GM19238 (cell line): Measurements from ENCODE around the gene PLXNA4.

ENCODE experiments used
- DNase-seq: peaks from one replicate; pipeline ENCODE4 v3.0.0; 2011; ENCODE audit warnings: low spot score; ENCODE audit not compliant: insufficient read length

The PLXNA4 gene

DNA sequence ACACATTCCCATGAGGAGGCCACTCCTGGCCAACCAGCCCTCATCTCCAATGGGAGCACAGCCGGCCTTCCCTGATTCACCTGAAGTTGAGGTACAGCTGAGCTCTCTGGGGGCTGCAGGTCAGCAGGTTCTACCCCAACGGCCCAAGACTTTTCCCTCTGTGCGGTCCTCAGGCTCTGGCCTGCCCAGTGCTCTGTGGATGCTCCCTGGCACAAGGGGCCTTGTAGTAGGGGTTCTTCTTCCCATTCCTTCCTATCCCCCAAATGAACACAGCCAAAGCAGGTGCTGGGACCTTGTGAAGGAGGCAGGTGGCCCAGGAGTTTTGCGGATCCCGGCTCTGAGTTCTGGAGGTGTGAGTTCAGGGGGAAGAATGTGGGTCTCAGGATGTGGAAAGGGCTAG lies 72.2 kb downstream of the PLXNA4 start:
- DNase-seq = no peak

DNA sequence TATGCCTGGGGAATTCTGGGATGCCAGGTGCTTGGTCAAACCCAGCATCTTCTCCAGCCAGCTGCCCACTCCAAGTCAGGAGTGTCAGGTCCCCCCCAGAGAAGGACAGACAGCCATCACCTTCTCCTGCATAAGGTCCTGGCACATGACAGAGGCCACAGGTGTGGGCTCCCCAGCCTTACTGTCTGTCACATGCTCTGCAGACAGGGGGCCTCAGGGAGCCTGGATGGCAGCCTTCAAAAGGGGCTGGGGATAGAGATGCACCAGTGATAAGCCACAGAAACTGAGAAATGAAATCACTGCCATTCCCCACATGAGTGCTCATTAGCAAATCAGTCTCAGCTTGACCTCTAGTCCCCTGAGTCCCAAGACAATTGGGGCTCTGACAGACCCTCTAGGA lies 72.9 kb downstream of the PLXNA4 start:
- DNase-seq = no peak

DNA sequence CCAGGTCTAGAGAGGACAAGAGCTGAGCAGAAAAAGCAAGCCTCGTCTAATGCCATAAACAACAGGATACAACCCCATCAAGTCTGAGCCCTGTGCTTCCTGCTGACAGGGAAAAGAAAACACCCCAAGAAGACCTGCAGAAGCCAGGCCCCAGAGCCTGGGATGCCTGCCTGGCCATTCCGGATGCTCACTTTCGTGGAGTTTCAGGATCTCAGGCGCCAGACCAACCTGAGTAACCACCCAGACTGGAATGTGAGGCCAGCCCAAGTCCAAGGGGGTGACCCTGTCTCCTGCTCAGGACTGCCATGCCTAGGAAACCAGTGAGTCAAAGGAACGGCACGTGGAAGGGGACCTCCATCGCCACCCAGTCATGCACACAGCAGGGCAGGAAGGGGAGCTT lies 74.3 kb downstream of the PLXNA4 start:
- DNase-seq = no peak

DNA sequence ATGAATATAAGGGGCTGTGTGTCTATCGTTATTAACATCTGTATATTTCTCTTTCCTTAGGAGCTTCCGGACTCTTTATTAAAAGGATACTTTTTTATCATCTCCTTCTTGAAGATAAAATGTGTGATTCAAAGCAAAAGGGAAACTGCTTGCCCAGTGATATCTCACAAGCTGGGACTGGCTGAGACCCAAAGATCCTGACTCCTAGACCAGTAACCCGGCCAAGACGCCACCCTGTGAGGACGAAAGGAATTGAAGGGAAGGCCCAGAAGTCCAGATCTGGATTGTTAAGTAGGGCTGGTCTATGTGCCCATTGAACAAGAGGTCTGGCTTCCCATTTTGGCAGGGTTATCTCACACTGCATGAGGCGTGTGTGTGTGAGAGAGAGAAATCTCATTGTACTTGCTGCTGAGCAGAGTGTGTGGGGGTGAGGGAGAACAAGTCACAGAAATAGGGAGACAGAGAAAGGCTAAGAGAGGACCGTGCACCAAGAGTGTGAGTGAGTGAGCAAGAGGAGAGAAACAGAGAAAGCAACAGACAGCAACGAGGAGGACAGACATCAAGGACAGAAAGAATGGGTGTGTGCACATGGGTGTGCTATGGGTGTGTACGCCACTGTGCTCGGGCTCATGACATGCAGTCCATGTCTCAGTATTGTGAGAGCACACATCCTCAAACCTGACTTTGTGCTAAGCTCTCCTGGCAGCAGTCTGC lies 75.4 kb downstream of the PLXNA4 start:
- DNase-seq = no peak

DNA sequence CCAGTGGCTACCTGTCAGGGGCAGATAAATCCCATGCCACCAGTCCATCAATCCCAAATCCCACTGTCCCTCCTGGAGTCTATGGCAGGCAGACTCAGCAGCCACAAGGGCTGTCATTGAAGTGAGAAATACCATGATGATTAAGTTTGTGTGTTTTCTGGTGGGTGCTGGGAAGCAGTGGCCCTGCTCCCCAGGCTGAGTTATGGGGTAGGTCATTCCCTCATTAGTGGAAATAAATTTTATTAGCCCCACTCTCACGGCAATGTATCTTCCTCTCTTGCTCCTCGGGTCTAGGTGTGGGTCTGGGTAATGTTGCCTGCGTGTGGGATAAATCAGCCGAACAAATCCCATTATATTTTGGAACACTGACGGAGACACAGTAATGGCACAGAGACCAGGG lies 76.8 kb downstream of the PLXNA4 start:
- no peak for DNase-seq

DNA sequence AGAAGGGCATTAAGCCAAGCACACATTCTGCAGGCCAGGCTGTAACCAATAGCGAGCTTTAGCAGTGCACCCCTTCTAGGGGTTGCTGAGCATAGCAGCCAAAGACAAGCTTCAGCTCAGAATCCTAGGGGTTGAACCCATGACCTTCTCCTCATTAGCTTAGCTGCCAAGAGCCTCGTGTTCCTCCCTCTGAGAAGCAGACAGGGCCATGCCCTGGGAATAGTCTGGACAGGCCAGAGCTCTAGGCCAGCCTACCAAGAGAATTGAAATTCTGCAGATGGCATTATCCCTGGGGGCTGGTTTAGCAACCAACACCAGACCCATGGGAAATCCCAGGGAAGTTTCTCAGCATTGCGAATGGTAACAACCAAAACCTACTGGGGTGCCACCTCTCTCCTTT lies 77.2 kb downstream of the PLXNA4 start:
- DNase-seq = no peak

DNA sequence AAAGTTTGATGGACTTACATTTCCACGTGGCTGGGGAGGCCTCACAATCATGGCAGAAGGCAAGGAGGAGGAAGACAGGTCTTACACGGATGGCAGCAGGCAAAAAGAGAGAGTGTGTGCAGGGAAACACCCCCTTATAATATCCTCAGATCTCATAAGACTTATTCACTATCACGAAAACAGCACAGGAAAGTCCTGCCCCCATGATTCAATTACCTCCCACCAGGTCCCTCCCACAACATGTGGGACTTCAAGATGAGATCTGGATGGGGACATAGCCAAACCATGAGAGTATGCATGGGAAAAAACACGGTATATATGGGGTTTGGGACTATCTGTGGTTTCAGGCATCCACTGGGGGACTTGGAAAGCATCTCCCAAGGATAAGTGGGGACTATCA lies 78.0 kb downstream of the PLXNA4 start:
- no peak for DNase-seq

DNA sequence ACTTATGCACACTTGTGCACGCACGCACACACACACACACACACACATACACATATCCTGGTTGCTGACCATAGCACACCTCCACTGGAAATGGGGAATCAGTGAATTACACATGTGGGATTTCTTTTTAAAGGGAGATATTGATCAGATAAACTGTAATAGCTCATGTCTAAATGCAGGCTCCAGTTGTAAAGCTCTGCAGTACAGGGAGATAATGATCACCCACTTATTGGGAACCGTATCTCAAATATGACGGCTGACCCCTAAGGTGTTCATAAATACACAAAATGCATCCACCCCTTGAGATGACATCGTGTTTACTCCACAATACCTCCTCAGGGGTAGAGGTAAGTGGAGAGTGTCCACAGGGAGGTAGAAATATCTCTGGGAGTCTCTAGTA lies 79.2 kb downstream of the PLXNA4 start:
- no peak for DNase-seq

DNA sequence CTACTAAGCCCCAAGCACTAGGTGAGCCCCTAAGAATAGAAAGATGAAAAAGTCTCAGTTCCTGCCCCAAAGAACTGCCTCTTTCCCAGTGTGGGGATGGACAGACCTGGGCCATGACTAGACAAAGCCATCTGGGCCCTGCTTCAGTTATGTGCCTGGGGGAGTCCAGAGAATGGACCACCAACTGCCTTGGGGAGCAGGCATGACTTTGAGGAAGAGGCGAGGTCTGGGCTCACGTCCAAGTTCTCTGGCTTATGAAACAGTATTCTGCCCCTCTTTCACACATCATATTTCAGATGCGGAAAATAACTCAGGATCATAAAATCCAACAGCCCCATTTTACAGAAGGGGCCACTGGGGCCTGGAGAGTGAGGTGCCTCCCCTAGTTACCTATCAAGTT lies 80.3 kb downstream of the PLXNA4 start:
- DNase-seq = no peak

DNA sequence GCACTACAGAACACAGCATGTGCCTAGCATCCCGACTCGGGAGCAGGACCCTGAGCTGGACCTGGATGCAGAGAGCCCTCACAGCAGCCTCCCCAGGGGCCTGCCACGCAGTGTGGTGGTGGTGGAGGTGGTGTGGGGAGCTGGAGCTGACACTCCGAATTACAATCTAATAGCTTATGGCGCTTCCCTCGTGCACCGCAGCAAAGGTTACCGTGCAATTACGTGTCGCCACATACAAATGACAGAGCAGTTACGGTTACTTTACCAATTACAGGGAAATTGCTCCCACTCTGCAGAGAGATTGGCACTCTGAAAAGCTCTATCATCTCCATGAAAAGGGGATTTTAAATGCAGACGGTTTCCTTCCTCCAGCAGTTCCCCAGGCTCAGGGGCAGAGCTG lies 81.8 kb downstream of the PLXNA4 start:
- DNase-seq = no peak

DNA sequence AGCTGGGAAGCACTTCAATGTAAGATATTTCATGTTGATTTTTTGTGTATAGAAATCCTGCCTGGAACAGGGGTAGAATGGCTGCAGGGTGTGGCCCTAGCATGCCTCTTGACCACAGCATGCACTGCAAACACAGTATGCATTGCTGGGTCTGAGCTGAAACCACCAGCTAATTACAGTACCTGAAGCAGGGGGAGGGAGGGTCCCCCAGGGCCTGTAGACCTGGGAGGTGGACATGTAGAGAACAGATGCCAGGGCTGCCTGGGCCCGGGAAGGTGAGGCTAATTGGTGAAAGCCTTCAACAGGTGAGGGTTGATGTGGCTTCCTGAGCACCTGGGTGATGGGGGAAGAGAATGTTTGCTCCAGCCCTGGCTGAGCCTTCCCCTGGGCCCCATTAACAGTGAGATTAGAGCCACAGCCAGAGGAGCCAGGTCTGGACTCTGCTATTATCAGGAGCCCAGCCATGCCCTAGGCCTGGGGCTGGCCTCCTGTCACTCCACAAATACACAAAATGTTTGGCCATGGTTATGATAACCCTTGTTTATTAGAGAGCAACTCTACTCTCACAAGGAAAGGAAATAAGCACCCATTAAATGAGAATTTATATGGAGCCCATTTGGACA lies 83.3 kb downstream of the PLXNA4 start:
- DNase-seq = no peak

DNA sequence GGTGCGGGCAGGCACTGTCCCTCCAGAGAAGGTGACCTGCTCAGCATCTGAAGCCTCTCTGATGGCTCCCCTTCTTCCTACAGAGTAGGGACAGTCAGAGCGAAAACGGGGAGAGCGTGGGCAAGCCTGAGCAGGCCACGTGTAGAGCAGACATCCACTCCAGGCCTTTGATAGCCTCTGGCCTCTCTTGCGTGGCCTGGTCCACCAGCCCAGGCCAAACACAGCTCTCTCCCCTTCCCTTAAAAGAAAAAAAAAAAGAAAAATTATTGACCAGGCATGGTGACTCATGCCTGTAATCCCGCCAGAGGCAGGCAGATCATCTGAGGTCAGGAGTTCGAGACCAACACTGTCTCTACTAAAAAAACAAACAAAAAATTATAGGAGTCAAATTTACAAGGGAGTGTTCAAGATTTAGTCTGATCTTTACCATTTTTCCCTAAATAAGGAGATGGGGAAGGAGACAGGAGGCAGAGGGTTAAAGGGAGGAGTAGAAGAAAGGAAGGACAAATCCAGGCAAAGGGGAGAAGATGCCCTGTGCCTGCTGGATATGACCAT lies 84.8 kb downstream of the PLXNA4 start:
- DNase-seq = no peak

DNA sequence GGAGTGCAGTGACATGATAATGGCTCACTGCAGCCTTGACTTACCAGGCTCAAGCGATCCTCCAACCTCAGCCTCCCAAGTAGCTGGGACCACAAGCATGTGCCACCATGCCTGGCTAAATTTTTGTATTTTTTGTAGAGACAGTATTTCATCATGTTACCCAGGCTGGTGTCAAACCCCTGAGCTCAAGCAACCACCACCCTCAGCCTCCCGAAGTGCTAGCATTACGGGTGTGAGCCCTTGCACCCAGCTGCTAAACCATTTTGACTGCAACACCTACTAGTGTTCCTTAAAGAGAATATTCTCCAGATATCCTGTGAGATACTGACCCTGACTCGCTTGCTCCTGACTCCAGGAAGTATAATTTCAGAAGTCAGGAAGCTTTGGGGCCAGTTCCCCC lies 85.8 kb downstream of the PLXNA4 start:
- DNase-seq = no peak

DNA sequence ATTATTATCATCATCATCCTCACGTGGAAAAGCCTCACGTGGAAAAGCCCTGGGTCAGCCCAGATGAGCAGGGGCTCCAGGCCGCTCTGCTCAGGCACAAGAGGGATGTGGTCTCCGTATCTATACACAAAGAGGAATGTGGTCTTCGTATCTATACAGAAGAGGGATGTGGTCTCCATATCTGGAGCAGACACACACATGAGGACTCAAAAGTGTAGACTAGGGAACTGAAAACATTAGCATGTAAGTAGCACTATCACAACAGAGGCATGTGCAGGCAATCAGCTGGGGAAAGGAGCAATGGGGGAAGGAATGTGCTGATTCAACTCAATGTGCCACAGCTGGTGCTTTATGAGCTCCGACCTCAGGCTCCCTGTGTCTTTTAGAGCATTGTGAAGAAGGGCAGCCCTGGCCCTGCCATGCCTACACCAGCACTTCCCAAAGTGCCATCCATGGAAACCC lies 86.5 kb downstream of the PLXNA4 start:
- no peak for DNase-seq

DNA sequence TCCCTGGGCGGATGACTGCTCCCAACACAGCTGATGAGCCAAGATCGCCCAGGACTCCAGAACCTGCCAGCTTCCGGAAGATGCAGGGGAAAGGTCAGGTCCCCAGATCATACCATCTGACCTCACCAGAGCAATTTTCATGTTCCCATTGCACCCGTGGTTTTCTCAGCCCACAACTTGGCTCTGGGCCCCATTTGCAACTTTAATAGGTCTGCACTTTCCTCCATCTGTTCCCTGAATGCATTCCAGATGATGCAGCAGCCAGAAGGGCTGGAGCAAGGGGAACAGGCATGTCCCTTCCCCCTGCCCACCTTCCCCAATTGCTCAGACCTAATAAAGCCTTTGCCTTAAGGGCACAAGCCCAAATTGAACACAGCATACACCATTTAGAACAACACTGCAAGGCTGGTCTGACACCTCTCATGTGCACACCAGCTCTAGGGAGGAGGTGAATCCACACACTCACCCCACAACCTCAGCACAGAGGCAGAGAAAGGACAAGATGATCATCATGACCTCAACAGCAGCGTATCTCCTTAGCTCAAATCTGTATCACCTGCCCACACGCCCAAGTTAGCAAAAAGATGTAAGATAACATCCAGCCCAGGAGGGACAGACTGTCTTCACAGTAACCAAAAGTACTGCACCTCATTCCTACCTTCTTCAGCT lies 87.5 kb downstream of the PLXNA4 start:
- no peak for DNase-seq

DNA sequence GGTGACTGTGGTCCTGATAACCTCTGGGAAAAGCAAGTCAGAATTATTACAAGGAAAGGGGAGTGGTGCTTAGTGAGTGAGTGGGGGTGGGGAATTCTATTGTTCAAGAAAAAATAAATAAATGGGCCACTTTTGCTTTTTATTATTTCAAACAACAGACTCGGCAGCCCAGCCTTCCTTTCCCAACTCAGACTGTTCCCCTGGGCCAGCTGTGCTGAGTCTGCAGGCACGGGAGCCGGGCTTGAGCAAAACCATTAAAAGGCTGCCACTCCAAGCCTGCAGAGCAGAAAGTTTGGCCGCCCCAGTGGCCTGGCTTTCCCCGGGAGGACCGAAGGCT lies 90.0 kb downstream of the PLXNA4 start:
- no peak for DNase-seq

DNA sequence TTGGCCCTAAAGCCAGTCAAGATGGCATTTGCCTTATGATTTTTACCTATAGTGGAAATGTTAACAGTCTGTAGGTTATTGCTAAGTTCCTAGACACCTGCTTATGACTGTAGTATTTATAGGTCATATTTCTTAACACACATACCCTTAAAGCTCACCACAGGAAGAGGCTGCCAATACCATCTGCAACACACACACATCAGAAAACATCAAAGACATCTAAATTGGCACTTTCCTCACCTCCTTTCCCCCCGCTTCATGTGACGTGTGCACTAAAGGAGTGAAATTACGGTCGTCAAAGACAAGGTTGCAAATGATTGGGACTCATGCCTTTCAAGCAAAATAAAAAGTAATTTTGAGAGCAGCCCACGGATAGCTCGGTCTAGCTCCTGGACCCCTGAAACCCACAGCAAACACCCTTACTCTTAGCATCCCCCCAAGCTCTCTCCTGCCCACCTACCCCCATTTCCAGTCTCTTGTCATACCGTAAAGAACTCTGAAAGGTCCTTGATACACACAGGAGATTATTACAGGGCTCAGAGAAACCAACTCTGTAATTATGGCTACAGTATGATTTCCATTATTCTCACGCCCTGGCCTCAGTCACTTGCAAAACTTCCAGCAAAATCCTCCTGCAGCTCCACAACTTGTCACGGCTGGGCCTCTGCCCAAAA lies 90.5 kb downstream of the PLXNA4 start:
- no peak for DNase-seq

DNA sequence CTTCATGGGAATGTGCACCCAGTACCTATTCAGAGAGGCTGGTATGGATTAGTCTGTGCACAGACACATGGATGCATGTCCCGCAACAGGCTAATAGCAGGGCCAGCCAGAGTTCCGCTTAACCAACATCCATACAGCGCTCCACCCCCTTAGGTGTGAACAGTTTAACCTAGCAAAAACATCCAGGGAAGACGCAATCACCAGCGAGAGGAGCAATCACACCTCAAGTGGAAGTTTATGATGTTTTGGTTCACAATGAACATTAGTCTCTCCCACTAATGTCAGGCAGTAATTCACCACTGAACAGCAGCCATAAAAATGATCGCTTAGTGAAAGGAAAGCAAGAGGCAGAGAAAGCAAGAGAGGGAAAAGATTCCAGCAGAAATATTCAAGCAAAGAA lies 91.1 kb downstream of the PLXNA4 start:
- no peak for DNase-seq

DNA sequence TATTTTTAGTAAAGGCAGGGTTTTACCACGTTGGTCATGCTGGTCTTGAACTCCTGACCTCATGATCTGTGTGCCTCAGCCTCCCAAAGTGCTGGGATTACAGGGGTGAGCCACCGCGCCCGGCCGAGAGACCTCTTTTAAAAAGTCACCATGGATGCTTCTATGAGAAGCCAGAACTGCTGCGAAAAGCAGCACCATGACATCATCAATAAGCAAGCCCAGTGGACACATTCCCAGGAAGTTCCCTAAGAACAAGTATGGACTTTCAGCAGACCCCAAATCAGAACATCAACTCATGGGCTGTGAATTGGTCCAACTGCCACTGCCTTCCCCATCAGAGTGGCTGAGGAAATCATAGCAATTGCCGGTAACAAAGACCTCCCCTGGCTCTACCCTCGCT lies 93.4 kb downstream of the PLXNA4 start:
- no peak for DNase-seq

DNA sequence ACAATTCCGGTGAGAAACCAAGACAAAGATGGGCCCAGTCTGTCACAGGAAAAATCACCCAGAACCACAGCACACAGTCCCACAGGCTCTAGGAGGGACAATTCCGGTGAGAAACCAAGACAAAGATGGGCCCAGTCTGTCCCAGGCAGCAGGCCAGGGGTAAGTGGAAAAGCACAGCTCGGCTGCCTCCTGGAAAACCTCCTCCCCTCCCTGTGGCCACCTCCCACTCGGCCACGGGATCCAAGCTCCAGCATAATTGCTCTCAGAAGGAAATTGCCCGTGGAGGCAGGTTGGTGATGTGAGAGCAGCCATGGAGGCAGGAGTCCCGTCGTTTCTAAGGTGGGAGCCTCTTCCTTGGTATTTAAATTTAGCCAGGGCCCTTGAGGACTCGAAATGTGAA lies 95.7 kb downstream of the PLXNA4 start:
- no peak for DNase-seq

DNA sequence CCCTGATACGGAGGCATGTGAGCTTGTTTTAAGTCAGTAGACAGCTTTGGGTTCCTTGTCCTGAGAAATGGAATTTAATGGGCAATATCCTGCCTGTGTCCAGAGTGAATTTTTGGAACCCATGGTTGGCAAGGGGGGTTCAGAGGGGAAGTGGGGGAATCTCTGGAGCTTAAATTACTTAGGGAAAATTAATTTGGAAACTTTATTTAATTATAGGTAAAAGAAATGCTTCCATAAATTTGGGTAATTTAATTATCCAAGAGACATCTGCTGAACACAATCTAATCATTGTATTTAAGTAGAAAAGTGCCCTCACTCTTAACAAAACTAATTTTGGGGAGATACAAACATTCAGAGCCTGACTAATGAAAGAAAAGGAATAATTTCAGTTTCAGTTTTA lies 99.7 kb downstream of the PLXNA4 start:
- DNase-seq = no peak

DNA sequence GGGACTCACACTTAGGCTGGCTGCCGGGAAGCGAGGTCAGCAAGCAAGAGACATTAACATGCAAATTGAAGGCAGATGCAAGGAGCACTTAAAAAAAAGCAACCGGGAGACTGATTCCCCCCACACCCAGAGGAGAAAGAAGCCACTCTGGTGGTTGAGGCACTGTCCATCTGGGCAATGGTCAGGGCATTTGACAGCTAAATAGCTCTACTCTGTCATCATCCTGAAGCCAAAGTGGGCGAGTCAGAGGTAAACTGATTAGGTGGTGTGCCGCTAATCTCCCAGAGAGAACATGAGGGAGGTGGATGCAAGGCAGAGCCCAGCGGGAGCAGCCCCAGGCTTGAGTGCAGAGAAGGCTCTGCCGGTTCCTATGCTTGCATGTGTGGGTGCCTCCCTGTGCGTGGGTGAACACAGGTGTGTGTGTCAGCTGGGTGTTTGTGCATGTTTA lies 100.6 kb downstream of the PLXNA4 start:
- no peak for DNase-seq
